IPS DF 6.9 (cell line): ENCODE measurements around the gene FHIT.
A peak's percentile ranks its signal among the peaks of the same experiment; 100 is the strongest.

Source experiments
- DNase-seq: peaks from one replicate; pipeline ENCODE4 v3.0.0-alpha.2; 2013; ENCODE audit warnings: low read depth, low spot score
- H3K27ac ChIP-seq: one replicate; pipeline ENCODE4 v1.5.1; 2013; ENCODE audit warnings: low read length, control low read depth
- H3K27me3 ChIP-seq: 2 replicates; pipeline ENCODE4 v1.6.1; 2013; ENCODE audit warnings: mild to moderate bottlenecking, low read length; ENCODE audit not compliant: control insufficient read depth, insufficient read depth
- H3K36me3 ChIP-seq: 2 replicates; pipeline ENCODE4 v1.6.1; 2013; ENCODE audit warnings: low read length; ENCODE audit not compliant: control insufficient read depth, insufficient read depth
- H3K4me1 ChIP-seq: 2 replicates; pipeline ENCODE4 v1.6.1; 2013; ENCODE audit warnings: low read length; ENCODE audit not compliant: control insufficient read depth, insufficient read depth
- H3K4me3 ChIP-seq: 2 replicates; pipeline ENCODE4 v1.5.1; 2013; ENCODE audit warnings: mild to moderate bottlenecking, low read length
- H3K9me3 ChIP-seq: 2 replicates; pipeline ENCODE4 v1.6.1; 2013; ENCODE audit warnings: low read length, inconsistent platforms; ENCODE audit not compliant: control insufficient read depth, insufficient read depth
- WGBS: extraction: QIAGEN DNeasy Blood & Tissue Kit; methylation state at CpG from one replicate; pipeline ENCODE4 v1.1.7; 2013; ENCODE audit warnings: mixed read lengths, missing lambda C conversion rate; ENCODE audit not compliant: insufficient read length, insufficient coverage; 5-methylcytosine and 5-hydroxymethylcytosine counted together

The FHIT gene

DNA sequence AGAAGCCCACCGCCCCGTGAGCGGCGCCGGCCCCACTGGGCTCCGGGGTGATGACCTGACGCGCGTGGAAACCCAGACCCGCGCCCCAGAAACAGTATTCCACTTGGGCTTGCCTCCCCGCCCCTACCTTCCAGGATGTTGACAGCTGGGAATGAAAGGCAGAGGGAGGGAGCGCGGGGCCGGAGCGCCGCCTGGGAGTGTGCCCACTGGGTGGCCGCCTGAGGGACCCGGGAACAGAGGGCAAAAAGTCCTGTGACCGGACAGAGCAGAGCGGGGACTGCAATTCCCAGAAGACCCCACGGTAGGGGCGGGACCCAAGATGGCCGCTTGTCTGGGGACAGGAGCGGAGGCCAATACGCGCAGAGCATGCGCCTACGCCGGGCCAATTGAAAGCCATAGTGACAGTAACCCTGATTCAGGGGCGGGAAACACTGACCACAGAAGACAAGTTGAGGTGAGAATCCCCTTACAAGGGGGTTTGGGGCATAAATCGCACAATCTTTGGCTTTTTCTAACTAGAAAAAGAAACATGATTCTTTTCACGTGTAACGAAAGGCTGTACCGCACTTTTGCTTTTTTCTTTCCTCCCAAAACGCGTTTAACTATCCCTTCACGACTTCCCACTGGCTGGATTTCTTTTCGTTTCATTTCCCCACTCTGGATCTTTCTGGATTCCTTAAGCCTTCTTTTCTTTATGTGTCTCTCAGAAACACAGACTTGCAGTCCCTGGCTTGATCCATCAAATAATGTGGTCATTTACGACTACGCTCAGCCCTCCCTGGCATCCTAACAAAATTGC lies at the start of gene FHIT:
TSS of gene FHIT (minus strand) at position 279 of the 799 bp plus-strand sequence.
- H3K9me3 ChIP-seq, result no peaks in the 10 kb centered on the region
- no CpG with 5 or more reads among the region's 41 CpGs for WGBS
- DNase-seq, result peak; percentile 90
- H3K27ac ChIP-seq, result no peak within 1 kb of the TSS
- H3K4me3 ChIP-seq, result peak within 1 kb of the TSS; percentile 47; the same call in 1 of the 2 replicates
- H3K36me3 ChIP-seq, result no peaks in the 10 kb centered on the region
- 0 out of 2 replicates have a peak, but pooled peaks cover 2% of the 10 kb centered on the region for H3K4me1 ChIP-seq
- no peaks in the 10 kb centered on the region for H3K27me3 ChIP-seq

DNA sequence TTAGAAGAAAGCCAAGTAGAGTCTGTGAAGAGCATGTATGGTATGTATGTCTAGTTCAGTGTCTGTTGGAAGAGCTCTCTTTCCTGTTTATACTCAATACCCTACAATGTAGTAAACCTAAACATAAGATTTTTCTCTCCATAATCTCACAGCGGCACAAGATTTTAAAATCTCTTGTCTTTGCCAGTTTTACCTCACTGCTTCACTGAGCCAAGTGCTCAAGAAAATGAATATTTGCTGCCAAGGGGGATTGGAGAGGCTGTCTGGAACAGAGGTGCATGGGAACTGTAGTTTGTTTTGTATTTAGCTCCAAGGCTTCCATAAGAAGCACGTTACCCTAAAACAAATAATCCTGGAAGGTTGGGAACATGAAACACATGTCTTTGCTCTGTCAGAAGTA lies 49.5 kb upstream of the FHIT start:
- no peak for DNase-seq
- no peaks in the 10 kb centered on the region for H3K9me3 ChIP-seq
- no peak overlapping the region for H3K27ac ChIP-seq
- H3K27me3 ChIP-seq, result no peaks in the 10 kb centered on the region
- no peaks in the 10 kb centered on the region for H3K36me3 ChIP-seq
- no peak overlapping the region for H3K4me3 ChIP-seq
- no peaks in the 10 kb centered on the region for H3K4me1 ChIP-seq
- no CpG with 5 or more reads among the region's 2 CpGs for WGBS

DNA sequence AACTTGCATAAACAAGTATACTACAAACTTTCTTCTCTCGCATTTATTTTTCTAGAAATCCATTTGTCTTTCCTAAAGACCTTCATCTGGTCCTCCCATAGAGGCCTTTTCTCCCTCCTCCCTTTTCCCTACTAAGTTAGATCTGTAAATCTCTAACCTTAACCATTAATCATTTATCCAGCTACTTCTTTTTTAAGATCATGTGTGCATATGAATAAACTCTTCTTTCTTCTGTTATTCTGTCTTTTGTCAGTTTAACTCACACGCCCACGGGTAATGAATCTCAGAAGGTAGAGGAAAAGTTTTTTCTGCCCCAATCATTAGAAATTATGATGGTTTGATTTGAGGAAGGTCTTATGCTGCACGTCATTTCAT lies 48.7 kb upstream of the FHIT start:
- WGBS, result no CpG with 5 or more reads among the region's 4 CpGs
- H3K27me3 ChIP-seq, result no peaks in the 10 kb centered on the region

DNA sequence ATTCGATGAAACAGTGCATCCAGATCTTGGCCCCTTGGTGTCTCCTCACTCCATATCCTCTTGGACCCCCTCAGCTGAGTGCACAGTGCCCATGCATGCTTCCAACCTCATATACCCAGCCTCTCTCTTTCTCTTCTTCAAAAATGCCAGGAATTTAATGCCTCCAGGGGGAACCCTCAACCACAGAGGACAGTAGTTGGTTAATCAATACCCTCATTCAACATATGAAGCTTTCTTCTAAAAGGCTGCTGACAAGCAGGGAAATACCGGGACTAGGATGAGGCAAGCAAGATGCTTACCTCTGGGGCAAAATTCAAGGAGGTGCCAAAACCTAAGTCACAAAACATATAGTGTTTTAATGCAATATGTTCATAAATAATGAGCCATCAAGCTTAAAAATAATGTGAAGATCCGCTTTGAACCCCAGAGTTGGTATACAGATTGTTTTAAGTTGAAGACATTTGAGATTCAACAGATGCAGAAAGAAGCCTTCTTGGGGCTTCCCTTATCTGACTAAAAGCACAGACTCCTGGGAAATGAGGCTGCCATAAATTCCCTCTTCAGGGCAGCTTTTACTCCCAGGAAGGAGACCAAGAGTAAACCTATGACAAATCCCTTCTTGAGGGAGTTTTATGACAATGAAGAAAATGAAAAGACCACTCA lies 48.2 kb upstream of the FHIT start:
- Histone ChIP-seq H3K4me1 (no peaks in the 10 kb centered on the region; the same call in 1 of the 2 replicates), H3K36me3 (no peaks in the 10 kb centered on the region), H3K27me3 (no peaks in the 10 kb centered on the region), H3K9me3 (no peaks in the 10 kb centered on the region), H3K4me3 (no peak overlapping the region), H3K27ac (no peak overlapping the region)
- no CpG with 5 or more reads among the region's 3 CpGs for WGBS
- DNase-seq, result no peak

More for the DNA sequence above, 48.7 kb upstream of the FHIT start:
- no peak overlapping the region for H3K27ac ChIP-seq
- no peaks in the 10 kb centered on the region for H3K9me3 ChIP-seq
- DNase-seq, result no peak
- no peak overlapping the region for H3K4me3 ChIP-seq
- no peaks in the 10 kb centered on the region; the same call in 1 of the 2 replicates for H3K4me1 ChIP-seq
- H3K36me3 ChIP-seq, result no peaks in the 10 kb centered on the region

DNA sequence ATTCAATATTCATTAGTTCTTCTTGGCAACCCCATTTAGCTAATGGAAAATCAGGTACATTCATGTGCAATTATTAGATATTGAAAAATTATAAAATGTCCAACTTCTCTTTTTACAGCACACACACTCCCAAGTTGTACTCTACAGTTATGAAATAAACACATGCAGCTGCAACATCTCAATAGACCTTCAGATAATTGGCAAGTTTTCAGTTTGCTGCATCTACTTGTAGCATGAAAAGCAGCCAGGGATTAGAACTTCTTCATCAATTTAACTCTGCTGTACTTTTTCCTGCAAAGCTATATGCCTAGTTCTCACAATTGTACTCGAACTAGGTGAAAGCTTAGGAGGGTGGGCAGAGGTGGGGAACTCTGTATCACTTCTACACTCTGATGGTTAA lies 46.6 kb upstream of the FHIT start:
- no peaks in the 10 kb centered on the region for H3K36me3 ChIP-seq
- no peak overlapping the region for H3K4me3 ChIP-seq
- DNase-seq, result no peak
- no peaks in the 10 kb centered on the region; the same call in 1 of the 2 replicates for H3K4me1 ChIP-seq
- no peak overlapping the region for H3K27ac ChIP-seq
- H3K27me3 ChIP-seq, result no peaks in the 10 kb centered on the region
- WGBS, result no CpG with 5 or more reads among the region's 1 CpG
- H3K9me3 ChIP-seq, result no peaks in the 10 kb centered on the region

DNA sequence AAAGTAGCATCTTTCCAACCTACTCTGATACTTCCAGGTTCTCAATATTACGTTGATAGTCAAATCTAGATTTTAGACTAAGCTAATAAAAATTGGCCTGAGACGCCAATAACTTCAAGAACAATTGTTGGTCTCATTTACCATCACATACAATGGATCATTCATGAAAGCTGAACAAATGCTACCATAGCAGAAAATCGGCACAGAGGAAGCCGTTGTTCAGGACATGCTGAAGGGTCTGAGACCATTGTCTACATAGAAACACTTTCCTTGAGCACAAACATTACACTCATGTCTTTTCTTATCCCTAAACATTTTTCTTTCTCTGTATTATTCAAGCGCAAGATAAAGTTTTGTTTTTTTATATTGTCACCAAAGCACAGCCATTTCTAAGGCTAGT lies 37.2 kb upstream of the FHIT start:
- Histone ChIP-seq H3K27ac (no peak overlapping the region), H3K4me3 (no peak overlapping the region), H3K4me1 (no peaks in the 10 kb centered on the region), H3K9me3 (no peaks in the 10 kb centered on the region), H3K36me3 (no peaks in the 10 kb centered on the region), H3K27me3 (no peaks in the 10 kb centered on the region)
- WGBS, result no CpG with 5 or more reads among the region's 5 CpGs
- DNase-seq, result no peak

DNA sequence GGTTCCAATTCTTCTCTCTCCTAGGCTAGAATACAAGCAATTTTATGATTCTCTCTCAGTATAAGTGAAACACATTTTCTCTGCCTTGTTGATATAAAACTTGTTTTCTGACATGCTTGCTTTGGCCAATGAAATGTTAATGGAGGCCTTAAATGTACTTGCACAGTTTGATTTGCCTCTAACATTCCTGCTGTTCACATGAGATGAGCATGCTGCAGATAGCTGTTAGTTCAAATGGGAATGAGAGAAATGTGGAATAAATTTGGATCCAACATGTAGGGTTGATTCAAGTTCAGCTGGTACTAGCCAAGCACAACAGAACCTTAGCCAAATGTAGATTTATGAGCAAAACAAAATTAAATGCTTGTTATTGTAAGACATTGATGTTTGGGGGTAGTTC lies 32.6 kb upstream of the FHIT start:
- no peak for DNase-seq
- H3K9me3 ChIP-seq, result no peaks in the 10 kb centered on the region
- H3K4me1 ChIP-seq, result no peaks in the 10 kb centered on the region
- H3K4me3 ChIP-seq, result no peak overlapping the region
- H3K27ac ChIP-seq, result no peak overlapping the region
- H3K36me3 ChIP-seq, result no peaks in the 10 kb centered on the region
- H3K27me3 ChIP-seq, result no peaks in the 10 kb centered on the region

DNA sequence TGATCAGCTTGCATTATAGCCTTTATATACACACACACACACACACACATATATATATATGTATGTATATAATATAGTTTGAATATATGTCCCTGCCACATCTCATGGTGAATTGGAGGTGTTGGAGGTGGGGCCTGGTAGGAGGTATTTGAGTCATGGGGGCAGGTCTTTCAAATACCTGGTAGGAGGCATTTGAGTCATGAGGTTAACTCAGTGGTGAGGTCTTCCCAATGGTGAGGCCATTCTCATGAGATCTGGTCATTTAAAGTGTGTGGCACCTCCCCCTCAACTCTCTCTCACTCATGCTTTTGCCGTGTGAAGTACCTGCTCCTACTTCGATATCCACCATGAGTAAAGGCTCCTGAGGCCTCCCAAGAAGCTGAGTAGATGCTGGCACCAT lies 27.5 kb upstream of the FHIT start:
- no peaks in the 10 kb centered on the region for H3K9me3 ChIP-seq
- H3K36me3 ChIP-seq, result no peaks in the 10 kb centered on the region
- no peaks in the 10 kb centered on the region for H3K4me1 ChIP-seq
- no peak for DNase-seq
- H3K27ac ChIP-seq, result no peak overlapping the region
- WGBS, result no CpG with 5 or more reads among the region's 2 CpGs
- no peaks in the 10 kb centered on the region for H3K27me3 ChIP-seq
- no peak overlapping the region for H3K4me3 ChIP-seq

DNA sequence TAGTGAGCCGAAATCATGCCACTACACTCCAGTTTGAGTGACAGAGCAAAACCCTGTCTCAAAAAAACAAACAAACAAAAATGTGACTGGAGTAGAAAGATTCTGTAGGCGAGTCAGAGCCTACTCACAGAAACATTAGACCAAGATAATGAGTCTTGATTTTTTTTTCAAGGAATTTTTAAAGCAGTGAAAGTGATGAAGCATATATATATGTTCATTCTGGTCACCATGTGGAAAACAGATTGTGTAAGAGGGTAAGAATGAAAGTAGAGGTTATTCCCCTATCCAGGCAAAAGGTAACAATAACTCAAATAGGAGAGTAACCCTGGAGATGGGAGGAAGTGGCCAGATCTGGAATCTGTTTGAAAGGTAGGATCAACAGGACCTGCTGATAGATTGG lies 26.2 kb upstream of the FHIT start:
- DNase-seq, result no peak
- Histone ChIP-seq H3K27me3 (no peaks in the 10 kb centered on the region), H3K27ac (no peak overlapping the region), H3K36me3 (no peaks in the 10 kb centered on the region), H3K4me1 (no peaks in the 10 kb centered on the region), H3K4me3 (no peak overlapping the region), H3K9me3 (no peaks in the 10 kb centered on the region)
- WGBS, result no CpG with 5 or more reads among the region's 2 CpGs

DNA sequence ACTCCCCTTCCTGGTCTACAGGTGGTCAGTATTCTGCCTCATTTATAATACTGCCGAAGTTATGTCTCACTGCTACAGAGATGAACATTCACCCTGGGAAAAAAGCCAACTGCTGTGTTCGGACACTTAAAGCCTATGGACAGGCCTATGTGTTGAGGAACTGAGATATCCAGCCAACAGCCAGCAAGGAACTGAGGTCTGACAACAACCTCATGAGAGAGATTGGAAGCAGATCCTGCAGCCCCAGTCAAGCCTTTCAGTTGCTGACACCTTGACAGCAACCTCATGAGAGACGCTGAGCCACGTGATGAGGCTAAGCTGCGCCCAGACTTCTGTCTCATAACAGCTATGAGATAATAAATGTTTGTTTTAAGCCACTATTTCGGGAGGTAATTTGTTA lies 18.2 kb upstream of the FHIT start:
- Histone ChIP-seq H3K9me3 (no peaks in the 10 kb centered on the region), H3K36me3 (no peaks in the 10 kb centered on the region), H3K4me1 (no peaks in the 10 kb centered on the region), H3K4me3 (no peak overlapping the region), H3K27ac (no peak overlapping the region), H3K27me3 (no peaks in the 10 kb centered on the region)
- DNase-seq, result no peak
- no CpG with 5 or more reads among the region's 6 CpGs for WGBS

DNA sequence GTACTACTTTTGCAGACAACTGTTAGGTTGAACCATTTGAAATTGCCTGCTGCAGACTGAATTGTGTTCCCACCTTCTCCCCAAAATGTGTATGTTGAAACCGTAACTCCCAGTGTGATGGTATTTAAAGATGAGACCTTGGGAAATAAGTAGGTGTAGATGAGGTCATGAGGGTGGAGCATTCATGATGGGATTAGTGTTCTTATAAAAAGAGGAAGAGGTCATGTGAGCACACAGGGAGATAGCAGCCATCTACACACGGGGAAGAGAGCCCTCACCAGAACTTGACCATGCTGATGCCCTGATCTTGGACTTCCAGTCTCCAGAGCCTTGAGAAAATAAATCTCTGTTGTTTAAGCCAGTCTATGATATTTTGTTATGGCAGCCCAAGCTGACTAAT lies 17.4 kb upstream of the FHIT start:
- Histone ChIP-seq H3K27ac (no peak overlapping the region), H3K4me3 (no peak overlapping the region), H3K27me3 (no peaks in the 10 kb centered on the region), H3K4me1 (no peaks in the 10 kb centered on the region), H3K9me3 (no peaks in the 10 kb centered on the region), H3K36me3 (no peaks in the 10 kb centered on the region)
- WGBS, result no CpG with 5 or more reads among the region's 2 CpGs
- DNase-seq, result no peak
